Osteoblast (primary cell): ENCODE measurements around the gene OR5T3. TPM values are rescaled to one million over a fixed set of nuclear protein-coding genes. Genes with fewer than 3 reads are reported as not detected.

Experiments used
- DNase-seq: peaks from one replicate; pipeline ENCODE4 v3.0.0; 2011; ENCODE audit warnings: low spot score, mixed read lengths; ENCODE audit not compliant: insufficient read length; ENCODE audit errors: missing footprints
- H2AFZ ChIP-seq: 2 replicates; pipeline ENCODE4 v1.6.0; 2011; ENCODE audit warnings: mild to moderate bottlenecking, low read length
- H3K27ac ChIP-seq: 2 replicates; pipeline ENCODE4 v1.5.1; 2011; ENCODE audit warnings: mild to moderate bottlenecking, low read depth, low read length, moderate library complexity
- H3K27me3 ChIP-seq: 2 replicates; pipeline ENCODE4 v1.6.0; 2012; ENCODE audit warnings: mild to moderate bottlenecking, control low read depth, inconsistent platforms, low read length, moderate library complexity; ENCODE audit not compliant: insufficient read depth
- H3K36me3 ChIP-seq: 2 replicates; pipeline ENCODE4 v1.5.1; 2011; ENCODE audit warnings: mild to moderate bottlenecking, low read length, control low read depth, moderate library complexity; ENCODE audit not compliant: insufficient read depth
- H3K4me1 ChIP-seq: 2 replicates; pipeline ENCODE4 v1.5.1; 2011; ENCODE audit warnings: mild to moderate bottlenecking, low read length, control low read depth, moderate library complexity; ENCODE audit not compliant: insufficient read depth
- H3K4me2 ChIP-seq: 2 replicates; pipeline ENCODE4 v1.6.0; 2011; ENCODE audit warnings: mild to moderate bottlenecking, low read length; ENCODE audit not compliant: insufficient read depth
- H3K4me3 ChIP-seq: fragments of 200-600 bp; sonication (generic); 3 replicates; pipeline ENCODE4 v1.5.1; 2012; ENCODE audit warnings: mild to moderate bottlenecking, low read length, inconsistent platforms; ENCODE audit not compliant: insufficient read depth
- H3K79me2 ChIP-seq: 2 replicates; pipeline ENCODE4 v1.6.0; 2012; ENCODE audit warnings: mild to moderate bottlenecking, low read length, control low read depth, inconsistent platforms; ENCODE audit not compliant: insufficient read depth
- H3K9me3 ChIP-seq: 2 replicates; pipeline ENCODE4 v1.5.1; 2011; ENCODE audit warnings: low read depth, low read length, control low read depth
- H4K20me1 ChIP-seq: 2 replicates; pipeline ENCODE4 v1.6.0; 2012; ENCODE audit warnings: mild to moderate bottlenecking, low read length, control low read depth; ENCODE audit not compliant: insufficient read depth
- CTCF ChIP-seq: IDR thresholded peaks from 2 replicates; pipeline ENCODE4 v1.5.1; 2011; ENCODE audit warnings: mild to moderate bottlenecking, low read depth, low read length, moderate library complexity; ENCODE audit errors: extremely low read depth
- total RNA-seq: library from RNA; depleted of rRNA; stranded (reverse); fragments of >200 nt; gene quantifications from 2 replicates; pipeline ENCODE4 v1.2.3, GENCODE V29; 2012

Gene OR5T3
- total RNA-seq, 1 donor: not detected

GRCh38 chr11:56296898-56297297 lies 44.8 kb downstream of the OR5T3 start:
- Histone ChIP-seq H4K20me1 (no peaks in the 10 kb centered on the region), H3K36me3 (no peaks in the 10 kb centered on the region), H3K4me2 (no peak overlapping the region), H3K27me3 (no peaks in the 10 kb centered on the region), H3K79me2 (no peaks in the 10 kb centered on the region), H3K4me3 (no peak overlapping the region), H3K9me3 (no peaks in the 10 kb centered on the region), H2AFZ (no peak overlapping the region), H3K4me1 (no peaks in the 10 kb centered on the region), H3K27ac (no peak overlapping the region)
- no peak for DNase-seq
- TF ChIP-seq CTCF: no peak

Other genes starting within 250 kb of the OR5T3 start
- gene OR5AS1, start 224.6 kb upstream of the OR5T3 start, total RNA-seq: not detected in 2 replicates
- gene OR8I2, start 158.9 kb upstream of the OR5T3 start, total RNA-seq: not detected in 2 replicates
- gene OR8H2, start 148.6 kb upstream of the OR5T3 start, total RNA-seq: not detected in 2 replicates
- not detected in 2 replicates for gene OR8H3, start 129.9 kb upstream of the OR5T3 start, total RNA-seq
- not detected in 2 replicates for gene OR8J3, start 112.1 kb upstream of the OR5T3 start, total RNA-seq
- gene OR8K5, start 91.9 kb upstream of the OR5T3 start, total RNA-seq: not detected in 2 replicates
- gene OR5J2, start 75.6 kb upstream of the OR5T3 start, total RNA-seq: not detected in 2 replicates
- gene OR5T2, start 18.0 kb upstream of the OR5T3 start, total RNA-seq: not detected in 2 replicates
- gene OR5T1, start 21.9 kb downstream of the OR5T3 start, total RNA-seq: not detected in 2 replicates
- gene OR8H1, start 40.0 kb downstream of the OR5T3 start, total RNA-seq: not detected in 2 replicates
- not detected in 2 replicates for gene OR8K3, start 62.9 kb downstream of the OR5T3 start, total RNA-seq
- not detected in 2 replicates for gene OR8K1, start 93.8 kb downstream of the OR5T3 start, total RNA-seq
- gene OR8J1, start 102.0 kb downstream of the OR5T3 start, total RNA-seq: not detected in 2 replicates
- gene OR8U1, start 123.4 kb downstream of the OR5T3 start, total RNA-seq: not detected in 2 replicates
- not detected in 2 replicates for gene OR5AL1, start 160.4 kb downstream of the OR5T3 start, total RNA-seq
- gene OR5M3, start 221.1 kb downstream of the OR5T3 start, total RNA-seq: not detected in 2 replicates
- gene OR5M8, start 239.1 kb downstream of the OR5T3 start, total RNA-seq: not detected in 2 replicates